Umbilical cord (tissue), 2 donors: Measurements from ENCODE around the gene SLC25A48. TPM values are rescaled to one million over a fixed set of nuclear protein-coding genes. Genes with fewer than 3 reads are reported as not detected.
A peak's percentile ranks its signal among the peaks of the same experiment; 100 is the strongest.
"Not testable (repeated sequence)": the region's sequence is repeated elsewhere in the genome, so short reads cannot be mapped to it uniquely, and the experiment has no call there.

ENCODE experiments used
- DNase-seq: peaks from one replicate; pipeline ENCODE4 v3.0.0-alpha.2; 2015; ENCODE audit warnings: low spot score
- total RNA-seq: library from RNA; depleted of rRNA; stranded (reverse); fragments of >200 nt; gene quantifications from one replicate; pipeline ENCODE4 v1.2.3, GENCODE V29; 2014; ENCODE audit warnings: low replicate concordance; ENCODE audit not compliant: insufficient read depth

SLC25A48 gene
- total RNA-seq, 1 donor from 2014 or later, result 2.6 TPM

DNA sequence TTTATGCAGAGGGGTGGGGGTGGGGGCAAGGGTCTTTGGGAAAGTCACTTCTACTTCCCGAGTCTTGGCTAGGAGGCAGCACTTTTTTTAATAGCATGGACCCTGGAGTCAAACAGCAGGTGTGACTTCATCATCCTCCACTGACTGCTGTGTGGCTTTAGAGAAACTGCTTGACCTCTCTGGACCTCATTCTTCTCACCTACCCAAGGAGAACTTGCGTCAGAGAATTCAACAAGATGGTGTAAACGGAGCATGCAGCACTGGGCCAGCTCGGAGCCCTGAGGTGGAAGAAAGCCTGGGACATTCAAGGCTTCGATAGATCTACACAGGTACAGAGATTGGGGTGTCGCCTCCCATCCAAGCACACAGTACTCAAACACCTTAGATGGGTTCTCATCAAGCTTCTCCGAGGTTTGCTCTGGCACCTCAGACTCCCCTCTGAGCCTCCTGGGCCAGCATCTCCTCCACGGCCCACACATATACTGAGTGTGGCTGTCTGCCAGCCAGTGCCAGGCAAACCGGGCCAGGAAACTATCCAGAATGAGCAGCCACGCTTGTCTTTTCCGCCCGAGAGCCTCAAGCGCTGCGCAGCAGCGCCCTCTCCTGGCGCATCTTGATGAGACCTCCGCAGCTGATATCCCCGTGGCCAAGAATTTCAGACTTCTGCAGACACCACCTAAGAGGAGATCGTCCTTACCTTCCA, 4.6 kb upstream of the SLC25A48 start:
- peak; percentile 75 for DNase-seq

DNA sequence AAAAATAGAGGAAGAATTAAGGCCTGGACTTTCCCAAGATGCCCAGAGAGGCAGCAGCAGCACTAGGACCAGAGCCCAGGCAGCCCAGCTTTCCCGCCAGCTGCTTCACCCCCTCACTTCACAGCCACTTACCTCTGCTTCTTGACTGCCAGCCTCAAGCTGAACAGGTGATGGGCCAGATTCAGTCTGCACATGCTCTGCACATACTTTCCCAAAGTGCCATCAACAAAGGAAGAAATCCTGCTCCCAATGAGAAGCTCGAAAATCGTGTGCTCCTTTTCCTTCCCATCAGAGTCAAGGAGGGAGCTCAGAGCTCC, 4.1 kb upstream of the SLC25A48 start:
- DNase-seq, result no peak

DNA sequence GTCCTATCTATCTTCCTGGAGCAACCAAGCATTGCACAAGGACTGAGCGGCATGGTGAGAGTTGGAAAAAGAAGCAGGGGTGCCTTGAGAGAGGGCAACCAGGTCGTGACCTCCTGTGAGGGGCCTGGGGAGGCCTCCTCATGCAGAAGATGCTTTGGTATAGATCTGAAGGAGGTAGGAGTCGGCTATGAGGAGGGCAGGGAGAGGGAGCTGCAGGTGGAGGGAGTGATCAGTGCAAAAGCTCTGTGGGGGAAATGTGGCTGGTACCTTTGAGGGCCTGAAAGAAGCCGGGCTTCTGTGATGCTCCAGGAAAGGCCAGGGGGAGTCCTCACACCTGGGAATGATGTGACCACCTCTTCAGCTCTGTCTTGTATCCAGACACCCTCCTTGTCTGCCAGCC, 3.6 kb upstream of the SLC25A48 start:
- DNase-seq, result no peak

DNA sequence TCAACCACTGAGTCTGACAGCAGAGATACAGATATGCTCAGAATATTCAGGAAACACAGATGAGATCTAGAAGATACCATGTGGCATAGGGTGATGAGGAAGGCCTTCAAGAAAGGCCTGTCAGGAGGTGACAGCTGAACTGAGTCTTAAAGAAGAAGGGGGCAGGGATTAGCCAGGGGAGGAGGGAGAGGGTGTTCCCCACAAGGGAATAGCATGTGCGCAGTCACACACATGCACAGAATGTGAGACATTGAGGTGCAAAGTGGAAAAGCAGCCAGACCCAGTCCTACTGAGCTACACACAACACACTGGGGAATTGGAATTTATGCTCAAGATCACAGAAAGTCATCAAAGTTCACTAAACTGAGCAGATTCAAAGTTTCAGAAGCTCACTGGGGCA, 3.0 kb upstream of the SLC25A48 start:
- DNase-seq, result no peak

DNA sequence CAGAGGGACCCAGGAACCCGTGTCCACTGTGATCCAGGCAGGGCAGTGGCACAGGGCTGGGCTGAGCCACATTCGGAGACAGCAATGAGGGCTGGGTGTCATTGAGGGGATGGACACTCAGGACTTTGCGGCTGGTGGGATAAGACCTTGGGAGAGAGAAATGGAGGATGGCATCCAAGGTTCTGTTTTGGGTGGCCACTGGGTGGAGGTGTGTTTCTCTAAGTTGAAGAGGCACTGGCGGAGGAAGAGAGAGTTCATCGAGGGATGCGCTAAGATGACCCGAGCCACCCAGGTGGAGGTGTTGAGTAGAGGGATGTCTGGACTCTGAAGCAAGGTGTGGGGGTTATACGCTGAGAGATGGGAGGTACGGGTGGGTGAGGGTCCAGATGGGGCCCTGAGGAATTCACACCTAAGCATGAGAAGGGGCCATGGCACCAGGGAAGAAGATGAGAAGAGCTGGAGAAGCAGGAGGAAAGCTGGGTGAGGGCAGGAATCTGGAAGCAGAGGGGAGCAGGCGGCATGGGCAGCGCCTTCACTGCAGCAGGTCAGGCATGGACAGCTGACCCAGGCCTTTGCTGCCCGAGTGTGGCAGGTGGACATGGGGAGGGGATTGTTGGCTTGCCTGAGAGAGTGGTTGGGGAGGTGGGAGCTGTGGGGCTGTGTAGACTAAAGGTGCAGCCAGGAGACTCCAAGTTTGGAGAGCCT, 2.5 kb upstream of the SLC25A48 start:
- no peak for DNase-seq

DNA sequence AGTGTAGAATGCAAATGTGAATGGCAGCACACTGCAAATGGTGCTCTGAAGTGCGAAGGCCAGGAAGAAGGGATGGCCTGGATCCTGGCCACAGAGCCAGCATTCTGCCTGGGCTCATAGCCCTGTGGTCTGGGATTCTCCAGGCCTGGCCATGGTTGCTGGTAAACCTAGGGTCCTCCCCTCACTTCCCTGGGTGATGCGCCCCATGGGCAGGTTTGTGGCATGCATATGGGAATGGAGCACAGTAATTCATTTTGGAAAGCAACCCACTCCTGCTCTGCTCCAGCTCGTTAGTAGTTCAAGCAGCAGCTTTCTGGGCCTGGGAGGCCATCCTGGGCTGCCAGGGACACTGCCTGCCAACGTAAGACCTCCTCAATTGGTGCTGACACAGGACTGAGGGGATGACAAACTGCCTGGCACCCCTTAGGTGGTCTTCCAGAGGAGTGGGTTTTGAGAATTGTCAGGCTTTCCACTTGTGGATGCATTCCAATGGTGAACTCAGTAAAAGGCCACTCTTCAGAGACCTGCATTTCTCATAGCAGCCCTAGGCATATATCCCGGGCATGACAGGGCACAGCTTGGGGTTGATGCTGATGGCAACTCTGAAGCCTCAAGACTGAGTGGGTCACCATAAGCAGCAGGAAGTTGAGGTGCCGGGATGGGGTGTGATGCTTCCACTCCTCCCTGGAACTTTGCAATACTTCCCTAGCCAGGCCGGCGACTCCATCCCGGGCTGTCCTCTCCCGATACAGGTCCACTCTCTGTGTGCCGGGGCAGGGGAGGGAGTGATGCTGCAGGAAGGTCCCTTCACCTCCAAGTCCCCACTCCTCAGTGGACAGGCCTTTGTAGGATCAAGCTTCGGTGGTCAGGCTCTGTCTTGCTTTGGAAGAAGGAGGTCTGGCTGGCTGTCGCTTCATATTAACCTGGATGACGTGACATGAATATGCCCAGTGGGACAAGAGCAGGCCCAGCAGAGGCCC, 1.2 kb upstream of the SLC25A48 start:
- DNase-seq, result no peak

DNA sequence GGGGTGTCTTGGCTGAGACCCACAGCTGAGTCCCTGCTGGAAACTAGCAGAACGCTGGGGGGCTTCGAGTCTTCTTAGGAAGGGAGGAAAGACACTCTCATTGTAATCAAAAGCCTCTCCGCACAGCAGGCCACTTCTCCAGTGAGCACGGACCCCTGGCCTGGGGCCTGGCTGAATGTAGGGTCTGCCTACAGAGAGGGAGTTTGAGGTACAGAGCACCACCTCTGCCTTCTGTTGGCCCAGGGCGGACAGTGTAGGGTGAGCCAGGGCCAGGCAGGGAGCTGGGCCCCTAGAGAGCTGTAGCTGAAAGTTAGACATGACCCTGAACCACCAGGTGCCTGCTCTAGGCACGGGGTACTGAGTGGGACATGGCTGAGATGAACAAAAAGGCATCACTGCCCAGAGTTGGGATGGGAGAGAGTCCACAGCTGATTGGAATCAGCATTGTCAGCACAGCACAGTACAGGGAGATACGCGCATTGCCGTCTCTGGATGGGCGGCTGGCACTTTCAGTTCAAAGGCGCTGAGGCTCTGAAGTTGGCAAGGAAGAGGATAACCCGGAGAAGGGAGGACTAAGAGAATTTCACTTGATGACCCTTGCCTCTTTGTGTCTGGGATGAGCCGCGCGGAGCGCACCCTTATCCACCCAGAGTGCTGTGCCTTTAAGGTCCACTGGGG, 363 bp upstream of the SLC25A48 start:
- DNase-seq, result no peak

DNA sequence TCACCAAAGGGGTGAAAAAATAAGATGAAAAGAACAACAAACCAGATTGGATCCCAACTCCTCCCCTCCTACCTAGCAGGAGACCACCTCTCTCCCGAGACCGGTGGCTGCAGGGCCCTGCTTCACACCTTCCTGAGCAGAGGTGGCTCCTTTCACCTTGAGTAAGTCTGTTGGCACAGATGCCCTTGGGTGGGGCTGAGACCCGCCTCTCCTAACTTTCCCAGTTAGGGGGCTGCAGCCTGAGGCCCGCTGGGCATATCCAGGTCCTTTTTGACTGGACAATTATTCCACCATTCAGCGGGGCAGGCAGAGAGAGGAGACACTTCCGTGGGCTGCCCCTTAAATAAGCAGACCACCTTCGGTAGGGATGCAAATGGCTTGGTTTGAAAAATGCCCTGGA, 1.3 kb downstream of the SLC25A48 start:
- DNase-seq, result no peak

DNA sequence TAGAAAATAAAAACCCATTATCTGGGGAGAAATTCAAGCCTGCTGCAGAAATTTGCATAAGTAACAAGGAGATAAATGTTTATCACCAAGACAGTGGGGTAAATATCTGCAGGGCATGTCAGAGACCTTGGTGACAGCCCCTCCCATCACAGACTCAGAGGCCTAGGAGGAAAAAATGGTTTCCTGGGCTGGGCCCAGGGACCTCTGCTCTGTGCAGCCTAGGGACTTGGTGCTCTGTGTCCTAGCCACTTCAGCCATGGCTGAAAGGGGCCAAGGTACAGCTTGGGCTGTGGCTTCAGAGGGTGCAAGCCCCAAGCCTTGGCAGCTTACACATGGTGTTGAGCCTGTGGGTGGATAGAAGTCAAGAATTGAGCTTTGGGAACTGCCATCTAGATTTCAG, 3.9 kb downstream of the SLC25A48 start:
- not testable (repeated sequence) for DNase-seq

DNA sequence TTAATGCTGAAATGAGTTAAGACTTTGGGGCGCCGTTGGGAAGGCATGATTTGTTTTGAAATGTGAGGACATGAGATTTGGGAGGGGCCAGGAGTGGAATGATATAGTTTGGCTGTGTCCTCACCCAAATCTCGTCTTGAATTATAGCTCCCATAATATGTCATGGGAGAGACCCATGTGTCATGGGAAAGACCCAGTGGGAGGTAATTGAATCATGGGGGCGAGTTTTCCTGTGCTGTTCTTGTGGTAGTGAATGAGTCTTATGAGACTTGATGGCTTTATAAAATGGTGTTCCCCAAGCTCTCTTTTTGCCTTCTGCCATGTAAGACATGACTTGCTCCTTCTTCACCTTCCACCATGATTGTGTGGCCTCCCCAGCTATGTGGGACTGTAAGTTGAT, 5.1 kb downstream of the SLC25A48 start:
- no peak for DNase-seq

DNA sequence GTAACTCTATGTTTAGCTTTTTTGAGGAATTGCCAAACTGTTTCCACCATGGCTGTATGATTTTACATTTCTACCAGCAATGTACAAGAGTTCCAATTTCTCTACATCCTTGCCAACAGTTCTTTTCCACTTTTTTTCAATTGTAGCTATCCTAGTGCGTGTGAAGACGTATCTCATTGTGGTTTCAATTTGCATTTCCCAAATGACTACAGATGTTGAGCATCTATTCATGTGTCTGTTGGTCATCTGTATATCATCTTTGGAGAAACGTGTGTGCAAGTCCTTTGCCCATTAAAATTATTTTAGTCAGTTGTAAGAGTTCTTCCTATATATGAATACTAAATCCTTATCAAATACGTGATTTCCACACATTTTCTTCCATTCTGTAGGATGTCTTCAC, 6.5 kb downstream of the SLC25A48 start:
- no peak for DNase-seq

DNA sequence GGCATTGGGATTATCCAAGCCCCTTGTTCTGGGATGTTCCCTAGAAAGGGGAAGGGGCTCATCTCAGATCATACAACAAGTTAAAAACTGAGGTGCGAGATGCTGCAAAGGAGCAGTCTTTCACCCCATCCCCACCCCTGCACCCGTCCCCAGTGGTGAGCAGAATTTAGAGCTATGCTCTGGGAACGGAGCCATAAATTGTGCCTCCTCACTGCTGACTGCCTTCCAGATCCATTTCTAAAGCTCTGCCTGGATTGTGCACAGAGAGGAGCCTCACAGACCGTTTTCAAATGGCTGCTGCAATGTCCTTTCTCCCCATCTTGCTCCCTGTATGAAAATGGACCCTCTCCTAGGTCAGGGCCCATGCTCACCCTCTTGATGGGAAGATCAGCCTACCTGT, 8.3 kb downstream of the SLC25A48 start:
- peak; percentile 18 for DNase-seq

DNA sequence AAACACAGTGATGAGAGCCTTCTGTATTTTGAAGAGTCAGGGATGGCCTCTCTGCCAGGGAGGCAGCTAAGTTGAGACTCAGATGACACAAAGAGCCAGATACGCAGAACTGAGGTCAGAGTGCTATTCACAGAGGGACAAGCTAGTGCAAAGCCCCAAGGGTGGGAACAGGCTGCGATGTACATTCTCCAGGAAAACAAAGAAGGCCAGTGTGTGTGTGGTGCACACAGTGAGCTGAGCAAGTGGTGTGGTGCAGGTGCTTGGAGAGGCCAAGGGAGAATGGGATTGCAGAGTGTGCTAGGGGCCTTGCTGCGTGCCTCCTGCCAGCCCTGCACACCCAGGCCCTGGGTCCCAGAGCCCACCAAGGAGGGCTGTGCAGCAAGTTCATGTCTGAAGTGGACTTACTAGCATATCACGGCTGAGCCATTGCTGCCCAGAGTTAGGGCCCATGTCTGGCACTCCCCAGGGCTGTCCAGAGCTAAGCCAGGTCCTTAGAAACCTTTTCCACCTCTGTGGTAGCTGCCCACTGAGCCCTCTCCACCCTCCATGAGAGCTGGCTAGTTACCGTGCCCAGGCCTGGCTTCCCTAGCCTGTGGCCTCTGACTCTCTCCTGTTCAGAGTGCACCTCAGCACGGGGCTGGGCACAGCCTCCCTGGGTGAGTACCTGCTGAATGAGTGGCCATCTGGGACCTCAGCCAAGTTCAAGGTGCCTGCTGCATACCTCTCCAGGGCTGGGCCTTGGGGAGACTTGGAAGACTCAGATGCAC, 9.3 kb downstream of the SLC25A48 start:
- no peak for DNase-seq

DNA sequence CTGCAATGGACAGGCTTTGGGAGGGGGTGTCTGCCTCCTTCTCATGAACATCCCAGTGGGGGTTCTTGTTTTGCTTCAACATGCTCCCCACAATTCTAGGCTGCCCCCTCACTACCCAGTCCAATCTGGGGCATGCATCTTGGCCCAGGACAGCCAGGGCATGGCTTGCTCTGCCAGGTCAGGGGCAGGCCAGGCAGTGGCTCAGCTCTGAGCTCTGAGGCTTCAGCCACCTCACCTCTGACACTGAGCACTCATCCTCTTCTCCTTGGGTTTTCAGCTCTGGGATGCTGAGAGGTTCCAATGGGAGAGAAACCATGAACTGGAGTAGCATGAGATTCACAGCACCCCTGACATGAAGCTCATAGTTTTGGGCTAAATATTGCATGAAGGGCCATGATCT, 11.8 kb downstream of the SLC25A48 start:
- DNase-seq, result no peak

DNA sequence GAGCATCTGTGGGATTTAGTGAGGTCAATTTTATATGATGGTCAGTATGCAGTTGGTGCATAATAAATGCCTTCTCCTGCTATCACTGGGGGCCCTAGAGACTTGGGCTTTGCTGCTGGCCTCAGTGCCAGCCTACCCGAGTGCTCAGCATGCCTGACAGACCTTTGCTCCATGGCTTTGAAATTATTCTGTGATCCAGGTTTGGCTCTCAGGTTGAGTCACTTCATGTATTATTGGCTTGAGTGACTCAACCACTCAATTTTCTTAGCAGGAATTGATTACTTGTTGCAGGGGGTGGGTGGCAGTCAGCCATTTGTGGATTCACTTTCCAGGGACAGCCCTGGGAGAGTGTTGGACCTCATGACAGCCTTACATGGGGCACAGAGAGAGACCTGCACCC, 13.5 kb downstream of the SLC25A48 start:
- no peak for DNase-seq

DNA sequence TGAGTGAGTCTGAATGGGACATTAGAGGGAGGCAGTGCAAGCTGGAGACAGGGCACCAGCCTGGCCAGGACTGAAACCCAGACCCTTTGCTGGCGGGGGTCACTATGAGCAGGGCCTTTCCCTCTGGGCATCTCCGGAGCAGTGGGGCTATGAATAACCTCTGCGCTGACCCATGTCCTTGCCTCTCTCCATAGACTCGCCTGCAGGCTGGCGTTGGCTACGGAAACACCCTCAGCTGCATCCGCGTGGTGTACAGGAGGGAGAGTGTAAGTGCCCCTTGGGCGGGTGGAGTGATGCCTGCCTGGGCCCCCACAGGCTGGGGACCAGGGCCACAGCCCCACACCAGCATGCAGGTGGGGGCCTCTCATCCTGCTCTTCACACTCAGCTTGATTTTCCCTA, 15.8 kb downstream of the SLC25A48 start:
- no peak for DNase-seq

DNA sequence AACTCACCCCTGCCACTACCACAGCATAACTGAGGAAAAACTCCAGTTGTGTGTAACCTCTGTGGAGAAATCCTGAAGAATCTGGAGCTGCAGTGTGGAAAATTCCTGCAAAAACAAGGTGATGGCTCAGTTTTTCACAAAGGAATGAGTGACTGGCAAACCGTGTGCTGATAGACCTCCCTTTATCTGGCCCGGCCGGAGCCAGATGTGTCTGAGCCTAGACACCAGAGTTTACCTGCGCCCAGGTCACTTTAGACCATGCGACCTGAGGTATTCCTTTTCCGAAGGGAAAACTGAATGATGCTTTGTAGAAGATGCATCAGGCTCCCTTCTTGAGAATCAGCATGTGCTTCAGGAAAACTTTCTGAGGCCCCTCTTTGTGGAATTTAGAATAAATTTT, 16.2 kb downstream of the SLC25A48 start:
- DNase-seq, result no peak

DNA sequence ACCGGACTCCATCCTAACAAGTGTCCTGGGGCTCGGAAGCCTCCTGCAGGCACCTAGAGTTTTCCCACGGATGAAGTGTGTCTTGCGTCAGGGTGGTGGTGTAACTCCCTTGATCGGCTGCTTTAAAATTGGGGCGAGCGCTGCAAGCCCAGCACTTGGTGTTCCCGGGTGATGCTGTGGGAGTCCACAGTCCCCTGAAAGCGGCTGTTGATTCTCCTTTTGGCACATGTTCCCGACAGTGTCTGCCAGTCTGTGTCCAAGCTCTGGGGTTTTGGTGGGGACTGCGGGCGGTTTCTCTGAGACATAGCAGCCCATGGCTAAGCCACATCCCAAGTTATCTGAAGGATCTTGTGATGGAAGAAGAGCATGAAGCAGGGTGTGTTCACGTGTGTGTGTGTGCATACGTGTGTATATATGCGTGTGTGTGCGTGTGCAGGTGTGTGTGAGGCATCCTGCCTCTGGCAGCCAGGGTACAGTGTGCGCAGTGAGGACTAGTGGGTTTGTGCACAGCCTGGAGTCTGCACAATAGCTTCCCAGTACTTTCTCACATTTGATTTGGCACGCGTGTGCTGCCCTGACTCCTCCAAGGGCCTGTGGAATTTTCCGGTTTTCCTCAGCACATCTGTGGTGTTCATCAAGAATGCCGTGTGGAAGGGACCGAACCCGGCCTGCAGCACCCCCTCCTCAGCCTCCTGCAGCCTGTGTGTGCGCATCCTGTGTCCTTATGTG, 16.9 kb downstream of the SLC25A48 start:
- no peak for DNase-seq

DNA sequence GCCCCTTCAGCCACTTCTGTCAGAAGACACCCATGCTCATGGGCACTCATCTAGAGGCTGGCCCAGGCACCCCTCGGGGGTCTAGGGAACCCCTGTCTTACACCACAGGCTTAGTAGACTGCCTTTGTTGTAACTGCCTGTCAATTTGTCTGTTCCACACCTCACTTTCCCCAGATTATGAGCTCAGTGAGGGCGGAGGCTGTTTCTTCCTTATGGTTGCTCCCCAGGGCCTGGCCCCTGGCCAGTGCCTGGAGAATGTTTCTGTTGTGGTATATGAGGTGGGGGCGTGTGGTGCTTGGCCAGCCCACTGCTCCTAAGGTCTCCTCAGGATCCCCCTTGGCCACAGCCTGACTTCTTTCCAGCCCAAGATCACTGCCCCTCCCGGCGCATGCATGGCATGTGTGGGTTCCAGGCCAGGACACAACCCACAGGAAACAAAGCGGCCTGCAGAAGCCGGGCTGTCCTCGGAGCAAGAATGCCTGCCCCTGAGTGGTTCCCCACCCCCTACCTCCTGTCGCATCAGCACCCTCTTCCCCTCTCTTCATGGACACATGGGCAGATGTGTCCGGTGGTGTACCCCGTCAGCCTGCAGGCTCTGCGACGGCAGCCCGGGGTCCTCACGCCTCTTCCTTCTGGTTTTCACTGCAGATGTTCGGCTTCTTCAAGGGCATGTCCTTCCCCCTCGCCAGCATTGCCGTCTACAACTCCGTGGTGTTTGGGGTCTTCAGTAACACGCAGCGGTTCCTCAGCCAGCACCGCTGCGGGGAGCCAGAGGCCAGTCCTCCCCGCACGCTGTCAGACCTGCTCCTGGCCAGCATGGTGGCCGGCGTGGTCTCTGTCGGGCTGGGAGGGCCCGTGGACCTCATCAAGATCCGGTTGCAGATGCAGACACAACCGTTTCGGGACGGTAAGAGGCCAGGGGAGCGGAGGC, 17.7 kb downstream of the SLC25A48 start:
- DNase-seq, result no peak
